ENCODE data around the gene KL.

The KL gene

GRCh38 chr13:33112766-33113165 lies 96.5 kb downstream of the KL start:
- no peak for DNase-seq (ENCODE audit: low spot score)

DNA sequence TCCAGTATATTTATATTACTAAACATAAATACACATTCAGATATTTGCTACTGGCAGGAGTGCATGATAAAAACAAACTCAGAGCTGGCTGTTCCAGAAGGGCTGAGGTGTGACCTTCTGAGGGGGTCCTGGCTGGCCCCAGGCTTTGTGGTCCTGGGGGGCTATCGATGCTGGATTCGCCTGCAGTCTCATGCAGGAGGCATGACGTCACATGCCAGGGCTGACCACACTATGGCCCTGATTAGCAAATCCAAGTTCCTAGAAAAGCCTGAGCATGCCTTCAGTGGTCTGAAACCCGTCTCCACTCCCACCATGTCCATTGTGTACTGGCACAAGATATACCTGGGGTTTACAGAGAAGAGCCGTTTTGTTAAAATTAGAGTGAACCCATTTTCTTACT lies 97.9 kb downstream of the KL start:
- DNase-seq (ENCODE audit: low spot score) = no peak

DNA sequence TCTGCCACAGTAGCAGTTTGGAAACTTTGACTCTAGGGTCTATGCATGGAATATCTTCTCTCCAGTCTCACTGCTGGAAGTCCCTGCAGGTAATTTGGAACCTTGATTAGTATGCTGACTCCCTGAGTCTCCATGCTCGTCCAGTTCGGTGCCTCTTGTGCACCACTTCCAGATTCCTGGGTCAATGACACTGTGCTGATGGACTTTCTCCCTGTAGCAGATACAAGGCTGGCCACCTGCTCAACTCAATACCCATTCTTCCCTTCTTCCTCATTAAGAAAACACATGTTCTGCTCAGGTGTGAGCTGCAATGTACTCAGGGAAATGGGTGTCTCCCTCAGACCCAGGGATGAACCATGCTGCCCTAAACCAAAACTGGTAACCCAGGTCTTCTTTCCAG lies 99.1 kb downstream of the KL start:
- DNase-seq (ENCODE audit: low spot score) = no peak
